H9 (cell line): Measurements from ENCODE around the gene EFNA5. TPM values are rescaled to one million over a fixed set of nuclear protein-coding genes. Genes with fewer than 3 reads are reported as not detected.

Source experiments
- DNase-seq: peaks from one replicate; pipeline ENCODE4 v3.0.0-alpha.2; 2017
- H2AFZ ChIP-seq: one replicate; pipeline ENCODE4 v1.6.1; 2013; ENCODE audit warnings: mild to moderate bottlenecking, low read length, control low read depth, moderate library complexity
- H2AK5ac ChIP-seq: 2 replicates; pipeline ENCODE4 v1.6.1; 2013; ENCODE audit warnings: low read length, control low read depth, mixed read lengths; ENCODE audit not compliant: insufficient read length
- H2BK120ac ChIP-seq: one replicate; pipeline ENCODE4 v1.6.1; 2013; ENCODE audit warnings: low read depth, mild to moderate bottlenecking, low read length, control low read depth, inconsistent platforms; ENCODE audit not compliant: poor library complexity, severe bottlenecking
- H2BK12ac ChIP-seq: 2 replicates; pipeline ENCODE4 v1.6.1; 2013; ENCODE audit warnings: low read length, control low read depth, mixed read lengths, low read depth; ENCODE audit not compliant: insufficient read length
- H2BK15ac ChIP-seq: 2 replicates; pipeline ENCODE4 v1.6.1; 2013; ENCODE audit warnings: low read depth, low read length, control low read depth
- H2BK20ac ChIP-seq: one replicate; pipeline ENCODE4 v1.6.1; 2013; ENCODE audit warnings: low read depth, mild to moderate bottlenecking, low read length, control low read depth, inconsistent platforms; ENCODE audit not compliant: poor library complexity, severe bottlenecking
- H2BK5ac ChIP-seq: 2 replicates; pipeline ENCODE4 v1.6.1; 2013; ENCODE audit warnings: low read length, control low read depth, mixed read lengths; ENCODE audit not compliant: insufficient read length
- H3K14ac ChIP-seq: 2 replicates; pipeline ENCODE4 v1.6.1; 2013; ENCODE audit warnings: low read length, control low read depth; ENCODE audit not compliant: insufficient read depth
- H3K18ac ChIP-seq: 2 replicates; pipeline ENCODE4 v1.6.1; 2013; ENCODE audit warnings: low read depth, mild to moderate bottlenecking, mixed read lengths, low read length, control low read depth; ENCODE audit not compliant: insufficient read length
- H3K23ac ChIP-seq: 2 replicates; pipeline ENCODE4 v1.6.1; 2013; ENCODE audit warnings: low read length, control low read depth, mixed read lengths, low read depth; ENCODE audit not compliant: insufficient read length
- H3K23me2 ChIP-seq: 2 replicates; pipeline ENCODE4 v1.6.1; 2013; ENCODE audit warnings: low read depth, mild to moderate bottlenecking, mixed read lengths, low read length, control low read depth; ENCODE audit not compliant: insufficient read length, poor library complexity, severe bottlenecking
- H3K27ac ChIP-seq: 2 replicates; pipeline ENCODE4 v1.5.1; 2013; ENCODE audit warnings: low read length, control low read depth, mixed read lengths, low read depth; ENCODE audit not compliant: insufficient read length
- H3K27me3 ChIP-seq: 2 replicates; pipeline ENCODE4 v1.6.1; 2013; ENCODE audit warnings: low read length, control low read depth, inconsistent platforms; ENCODE audit not compliant: insufficient read depth
- H3K4ac ChIP-seq: 2 replicates; pipeline ENCODE4 v1.6.1; 2013; ENCODE audit warnings: low read depth, mild to moderate bottlenecking, control low read depth, inconsistent platforms, low read length, moderate library complexity
- H3K4me1 ChIP-seq: 2 replicates; pipeline ENCODE4 v1.6.1; 2013; ENCODE audit warnings: low read length, control low read depth, inconsistent platforms; ENCODE audit not compliant: insufficient read depth
- H3K4me2 ChIP-seq: 2 replicates; pipeline ENCODE4 v1.6.1; 2013; ENCODE audit warnings: low read length, control low read depth, mixed read lengths; ENCODE audit not compliant: insufficient read length, insufficient read depth
- H3K56ac ChIP-seq: 2 replicates; pipeline ENCODE4 v1.6.1; 2013; ENCODE audit warnings: low read depth, mild to moderate bottlenecking, mixed read lengths, low read length, control low read depth; ENCODE audit not compliant: insufficient read length
- H3K79me1 ChIP-seq: 2 replicates; pipeline ENCODE4 v1.6.1; 2013; ENCODE audit warnings: low read depth, mild to moderate bottlenecking, moderate library complexity, low read length, control low read depth, inconsistent platforms; ENCODE audit not compliant: insufficient read depth, poor library complexity, severe bottlenecking
- H3K79me2 ChIP-seq: 2 replicates; pipeline ENCODE4 v1.6.1; 2013; ENCODE audit warnings: low read length, control low read depth, inconsistent platforms; ENCODE audit not compliant: insufficient read depth
- H3K9ac ChIP-seq: 2 replicates; pipeline ENCODE4 v1.6.1; 2013; ENCODE audit warnings: low read length, control low read depth, mixed read lengths; ENCODE audit not compliant: insufficient read length; ENCODE audit errors: extremely low read depth
- H3K9me3 ChIP-seq: one replicate; pipeline ENCODE4 v1.6.1; 2013; ENCODE audit warnings: low read depth, low read length, inconsistent platforms; ENCODE audit not compliant: control insufficient read depth
- H3T11ph ChIP-seq: one replicate; pipeline ENCODE4 v1.6.1; 2013; ENCODE audit warnings: mild to moderate bottlenecking, low read length, control low read depth, inconsistent platforms
- H4K20me1 ChIP-seq: one replicate; pipeline ENCODE4 v1.6.1; 2013; ENCODE audit not compliant: control insufficient read depth, insufficient read length, insufficient read depth
- H4K5ac ChIP-seq: 2 replicates; pipeline ENCODE4 v1.6.1; 2013; ENCODE audit warnings: low read depth, mild to moderate bottlenecking, mixed read lengths, low read length, control low read depth; ENCODE audit not compliant: insufficient read length
- H4K8ac ChIP-seq: replicated peaks from 2 replicates; pipeline ENCODE4 v1.6.1; 2013; ENCODE audit warnings: low read length, control low read depth, mixed read lengths, low read depth; ENCODE audit not compliant: insufficient read length
- H4K91ac ChIP-seq: 2 replicates; pipeline ENCODE4 v1.6.1; 2013; ENCODE audit warnings: low read depth, mild to moderate bottlenecking, moderate library complexity, mixed read lengths, low read length, control low read depth; ENCODE audit not compliant: insufficient read length
- H3K27ac Mint-ChIP-seq, 3 experiments: 2 replicates in 2 of 3; 3 replicates in 1 of 3; pipeline ENCODE4 v1.8.0; 2020 to 2021; ENCODE audit warnings: mixed read lengths in 3 of 3, mild to moderate bottlenecking in 1 of 3, moderate library complexity in 1 of 3
- H3K27me3 Mint-ChIP-seq: 2 replicates; pipeline ENCODE4 v1.8.0; 2021; ENCODE audit warnings: low read depth, mild to moderate bottlenecking, moderate library complexity, mixed read lengths
- H3K36me3 Mint-ChIP-seq, 3 experiments: 2 replicates in 2 of 3; 3 replicates in 1 of 3; pipeline ENCODE4 v1.8.0; 2020 to 2021; ENCODE audit warnings: low read depth in 3 of 3, mixed read lengths in 3 of 3; ENCODE audit not compliant: insufficient read depth in 1 of 3
- H3K4me1 Mint-ChIP-seq, 2 experiments: 2 replicates each; pipeline ENCODE4 v1.8.0; 2020; ENCODE audit warnings: mixed read lengths in 2 of 2
- H3K4me3 Mint-ChIP-seq, 2 experiments: 2 replicates in 1 of 2; 3 replicates in 1 of 2; pipeline ENCODE4 v1.8.0; 2020 to 2021; ENCODE audit warnings: mild to moderate bottlenecking in 2 of 2, mixed read lengths in 2 of 2, moderate library complexity in 1 of 2
- H3K9me3 Mint-ChIP-seq, 2 experiments: 2 replicates in 1 of 2; 3 replicates in 1 of 2; pipeline ENCODE4 v1.8.0; 2020; ENCODE audit warnings: mild to moderate bottlenecking in 2 of 2, mixed read lengths in 2 of 2, moderate library complexity in 1 of 2
- CTCF ChIP-seq: fragments of 200-600 bp; sonication (generic); conservative IDR thresholded peaks from 3 replicates; pipeline ENCODE4 v1.8.0; 2021; ENCODE audit warnings: antibody characterized with exemption, mild to moderate bottlenecking
- WGBS: extraction: QIAGEN DNeasy Blood & Tissue Kit; methylation state at CpG from one replicate; pipeline ENCODE4 v1.1.7; 2013; ENCODE audit warnings: missing lambda C conversion rate, low lambda C conversion rate, mixed read lengths; ENCODE audit not compliant: insufficient read length; ENCODE audit errors: extremely low coverage; 5-methylcytosine and 5-hydroxymethylcytosine counted together
- total RNA-seq: library from RNA; stranded (reverse); gene quantifications from 2 replicates; pipeline ENCODE4 v1.2.1, GENCODE V29; 2021

Gene EFNA5
- total RNA-seq, 1 experiment from 2014 or later, result 20.4 TPM

- Histone ChIP-seq H4K5ac (no peak overlapping the region), H2BK5ac (no peak overlapping the region), H3T11ph (no peak overlapping the region), H2BK15ac (no peak overlapping the region), H2BK12ac (no peak overlapping the region), H3K14ac (no peak overlapping the region), H3K9me3 (no peaks in the 10 kb centered on the region), H3K79me1 (no peaks in the 10 kb centered on the region), H4K91ac (no peak overlapping the region), H3K79me2 (no peaks in the 10 kb centered on the region), H4K20me1 (no peaks in the 10 kb centered on the region), H2AFZ (no peak overlapping the region), H2AK5ac (no peak overlapping the region), H3K4ac (no peak overlapping the region), H3K23ac (no peak overlapping the region), H3K27me3 (no peaks in the 10 kb centered on the region), H4K8ac (no peak overlapping the region), H3K56ac (no peak overlapping the region), H2BK120ac (no peak overlapping the region), H3K9ac (no peak overlapping the region), H3K23me2 (no peaks in the 10 kb centered on the region), H3K18ac (no peak overlapping the region), H3K4me1 (no peaks in the 10 kb centered on the region; the same call in 1 of the 2 replicates), H3K4me2 (no peak overlapping the region), H3K27ac (no peak overlapping the region), H2BK20ac (no peak overlapping the region)
- H3K36me3 Mint-ChIP-seq, result peaks cover 0 to 5% (median 2%) of the 10 kb centered on the region in 3 experiments; a peak in 2 of 7 replicates
- TF ChIP-seq CTCF, result no peak
- no peaks in the 10 kb centered on the region for H3K9me3 Mint-ChIP-seq
- H3K27me3 Mint-ChIP-seq, result no peaks in the 10 kb centered on the region
- peaks cover 62 to 65% of the 10 kb centered on the region in 2 experiments for H3K4me1 Mint-ChIP-seq
- H3K27ac Mint-ChIP-seq, result peak overlapping the region in 1 of 3 experiments; percentile 75; a peak in 1 of 7 replicates
- no CpG with 5 or more reads among the region's 4 CpGs for WGBS
- no peak overlapping the region for H3K4me3 Mint-ChIP-seq
- no peak for DNase-seq
Observed at GRCh38 chr5:107484281-107484680, 186.5 kb downstream of the EFNA5 start.
